Adrenal gland (tissue), 5 donors: ENCODE data around the gene AGPAT3.

Experiments used
- CTCF ChIP-seq, 6 experiments: fragments of 450-650 bp in 4 of 6; fragments of 200-600 bp in 2 of 6; sonication (generic) in 1 of 6; IDR thresholded peaks; 1 replicate in 5 of 6; 2 replicates in 1 of 6; pipeline versions ENCODE4 v1.5.1 to v1.8.0; 2016 to 2021; ENCODE audit warnings: antibody characterized with exemption in 6 of 6, mild to moderate bottlenecking in 2 of 6, moderate library complexity in 1 of 6
- POLR2A ChIP-seq, 2 donors: fragments of 450-650 bp; IDR thresholded peaks; one replicate each; pipeline ENCODE4 v1.6.1; 2017; ENCODE audit warnings: antibody characterized with exemption in 2 of 2, mild to moderate bottlenecking in 2 of 2, moderate library complexity in 1 of 2
- donor health status: DM: no; HTN: no; CAD: no.

GRCh38 chr21:43832648-43833047 lies 32.4 kb upstream of the AGPAT3 start:
- TF ChIP-seq CTCF (IDR thresholded peaks at IDR 0.05), result no peak
- no peak for TF ChIP-seq POLR2A (IDR thresholded peaks at IDR 0.05)
